ENCODE measurements around the gene NOTCH1. TPM values are rescaled to one million over a fixed set of nuclear protein-coding genes. Genes with fewer than 3 reads are reported as not detected.

Gene NOTCH1
- total RNA-seq, 1 experiment from 2014 or later = 17.7 TPM

GRCh38 chr9:136499935-136500910 is 45.6 kb downstream of the NOTCH1 start:
- TF ChIP-seq CTCF (IDR thresholded peaks at IDR 0.05; ENCODE audit: unreplicated experiment) = no peak
- no TSS peak for BruUV-seq (replicated peaks)
- CTCF ChIA-PET = no interaction called here
- Mint-ChIP-seq H3K9me3 (ENCODE audit: low read depth, unreplicated experiment) (no peaks in the 10 kb centered on the region), H3K27me3 (ENCODE audit: unreplicated experiment) (no peaks in the 10 kb centered on the region), H3K36me3 (ENCODE audit: insufficient read depth, unreplicated experiment) (no peaks in the 10 kb centered on the region), H3K4me3 (ENCODE audit: low read depth, unreplicated experiment) (no peak overlapping the region), H3K27ac (ENCODE audit: unreplicated experiment) (no peak overlapping the region), H3K4me1 (ENCODE audit: low read depth, unreplicated experiment) (no peaks in the 10 kb centered on the region)
- DNase-seq = no peak
- intact Hi-C loops (cut with micrococcal nuclease; ENCODE audit: unreplicated experiment) = no loop called here

GRCh38 chr9:136499071-136499934 is 46.5 kb downstream of the NOTCH1 start:
- no peaks in the 10 kb centered on the region for H3K4me1 Mint-ChIP-seq (ENCODE audit: low read depth, unreplicated experiment)
- H3K36me3 Mint-ChIP-seq (ENCODE audit: insufficient read depth, unreplicated experiment) = no peaks in the 10 kb centered on the region
- H3K9me3 Mint-ChIP-seq (ENCODE audit: low read depth, unreplicated experiment) = no peaks in the 10 kb centered on the region
- TF ChIP-seq CTCF (IDR thresholded peaks at IDR 0.05; ENCODE audit: unreplicated experiment) = no peak
- H3K4me3 Mint-ChIP-seq (ENCODE audit: low read depth, unreplicated experiment) = no peak overlapping the region
- H3K27ac Mint-ChIP-seq (ENCODE audit: unreplicated experiment) = no peak overlapping the region
- no peak for DNase-seq
- BruUV-seq (replicated peaks) = no TSS peak
- H3K27me3 Mint-ChIP-seq (ENCODE audit: unreplicated experiment) = no peaks in the 10 kb centered on the region
- intact Hi-C loops (cut with micrococcal nuclease; ENCODE audit: unreplicated experiment) = no loop called here
- CTCF ChIA-PET = no interaction called here

DNA sequence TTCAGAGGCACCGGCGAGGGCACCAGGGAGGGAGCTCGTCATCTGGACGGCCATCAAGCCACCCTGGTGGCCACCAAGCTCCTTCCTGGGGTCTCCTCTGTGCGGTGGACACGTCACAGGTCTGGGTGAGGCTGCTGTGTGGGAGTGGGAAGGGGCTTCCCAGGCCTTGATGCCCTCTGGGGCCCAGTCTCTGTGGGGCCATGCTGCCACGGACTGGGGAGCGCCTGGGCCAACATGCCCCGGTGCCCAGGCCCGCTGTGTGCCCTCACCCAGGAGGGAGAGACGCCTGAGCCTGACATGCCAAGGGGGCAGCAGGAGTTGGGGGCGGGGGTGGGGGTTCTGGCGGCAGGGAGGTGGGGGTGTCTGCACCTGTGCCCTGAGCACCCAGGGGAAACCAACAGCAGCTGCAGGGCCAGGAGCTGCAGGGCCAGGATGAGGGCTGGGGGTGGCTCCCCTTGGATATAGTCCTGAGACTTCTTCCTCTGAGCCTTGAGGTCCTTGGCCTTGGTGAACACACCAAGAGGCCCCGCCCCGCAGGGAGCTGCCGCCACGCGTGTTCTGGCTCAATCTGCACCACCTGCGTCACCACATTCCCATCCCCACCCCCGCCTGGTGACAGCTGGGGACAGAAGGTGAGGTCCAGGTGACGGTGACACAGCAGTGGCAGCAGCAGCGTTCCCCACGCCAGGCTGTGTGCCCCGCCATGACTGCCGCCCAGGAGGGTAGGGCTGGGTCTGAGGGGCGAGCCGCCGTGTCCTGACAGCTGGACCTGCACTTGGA is 47.7 kb downstream of the NOTCH1 start:
- intact Hi-C loops (cut with micrococcal nuclease; ENCODE audit: unreplicated experiment) = no loop called here

More for the DNA sequence above, 47.7 kb downstream of the NOTCH1 start:
- H3K27ac Mint-ChIP-seq (ENCODE audit: unreplicated experiment) = no peak overlapping the region
- no peak overlapping the region for H3K4me3 Mint-ChIP-seq (ENCODE audit: low read depth, unreplicated experiment)
- no peaks in the 10 kb centered on the region for H3K36me3 Mint-ChIP-seq (ENCODE audit: insufficient read depth, unreplicated experiment)
- no peak for TF ChIP-seq CTCF (IDR thresholded peaks at IDR 0.05; ENCODE audit: unreplicated experiment)
- no TSS peak for BruUV-seq (replicated peaks)
- no peaks in the 10 kb centered on the region for H3K27me3 Mint-ChIP-seq (ENCODE audit: unreplicated experiment)
- no peaks in the 10 kb centered on the region for H3K4me1 Mint-ChIP-seq (ENCODE audit: low read depth, unreplicated experiment)
- CTCF ChIA-PET = no interaction called here
- DNase-seq = no peak
- H3K9me3 Mint-ChIP-seq (ENCODE audit: low read depth, unreplicated experiment) = no peaks in the 10 kb centered on the region
